Progenitor cell of endocrine pancreas (in vitro differentiated cells): ENCODE data around the gene CEBPA. TPM values are rescaled to one million over a fixed set of nuclear protein-coding genes. Genes with fewer than 3 reads are reported as not detected.
A peak's percentile ranks its signal among the peaks of the same experiment; 100 is the strongest.

ENCODE experiments used
- DNase-seq: peaks from one replicate; pipeline ENCODE4 v3.0.0; 2021; ENCODE audit warnings: low spot score; ENCODE audit not compliant: unreplicated experiment
- H3K27ac Mint-ChIP-seq: 2 replicates; pipeline ENCODE4 v1.8.0; 2021; ENCODE audit warnings: mild to moderate bottlenecking, moderate library complexity, mixed read lengths
- H3K27me3 Mint-ChIP-seq: 2 replicates; pipeline ENCODE4 v1.8.0; 2021; ENCODE audit warnings: mixed read lengths
- H3K36me3 Mint-ChIP-seq: 2 replicates; pipeline ENCODE4 v1.8.0; 2022; ENCODE audit warnings: mixed read lengths; ENCODE audit not compliant: insufficient read depth
- H3K4me1 Mint-ChIP-seq: 2 replicates; pipeline ENCODE4 v1.8.0; 2021; ENCODE audit warnings: low read depth, mixed read lengths
- H3K4me3 Mint-ChIP-seq: 2 replicates; pipeline ENCODE4 v1.8.0; 2021; ENCODE audit warnings: low read depth, mild to moderate bottlenecking, moderate library complexity, mixed read lengths
- H3K9me3 Mint-ChIP-seq: 2 replicates; pipeline ENCODE4 v1.8.0; 2021; ENCODE audit warnings: low read depth, mixed read lengths
- total RNA-seq: library from RNA; stranded (reverse); gene quantifications from 2 replicates; pipeline ENCODE4 v1.2.1, GENCODE V29; 2021
- TF ChIP-seq, protein P1 (sequence below): fragments of 200-600 bp; sonication (generic); IDR thresholded peaks from one replicate; pipeline ENCODE4 v1.5.0; 2021; ENCODE audit warnings: antibody characterized with exemption, mild to moderate bottlenecking; ENCODE audit not compliant: unreplicated experiment

CEBPA gene
- total RNA-seq, 1 donor from 2014 or later, result 12.3 TPM

DNA sequence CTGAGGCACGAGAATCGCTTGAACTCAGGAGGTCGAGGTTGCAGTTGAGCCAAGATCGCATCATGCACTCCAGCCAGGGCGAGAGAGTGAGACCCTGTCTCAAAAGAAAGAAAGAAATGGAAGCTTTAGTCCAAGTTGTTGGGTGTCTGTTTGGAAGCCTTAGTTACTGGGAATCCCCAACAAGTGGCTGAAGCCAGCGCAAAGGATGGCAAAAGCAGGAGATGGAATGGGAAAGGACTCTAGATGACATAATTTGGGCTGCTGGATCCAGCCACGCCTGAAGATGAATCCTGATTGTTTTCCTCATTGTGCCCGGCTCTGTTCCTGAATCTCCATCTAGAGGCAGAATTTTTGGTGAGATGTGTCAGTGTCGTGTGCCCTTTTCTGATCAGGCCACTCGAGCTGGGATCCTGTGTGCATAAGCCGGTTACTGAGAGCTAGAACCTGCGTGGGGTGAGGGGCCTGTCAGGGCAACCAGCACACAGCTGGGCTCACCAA lies 18.1 kb downstream of the CEBPA start:
- no peaks in the 10 kb centered on the region for H3K27me3 Mint-ChIP-seq
- TF ChIP-seq, protein P1, sequence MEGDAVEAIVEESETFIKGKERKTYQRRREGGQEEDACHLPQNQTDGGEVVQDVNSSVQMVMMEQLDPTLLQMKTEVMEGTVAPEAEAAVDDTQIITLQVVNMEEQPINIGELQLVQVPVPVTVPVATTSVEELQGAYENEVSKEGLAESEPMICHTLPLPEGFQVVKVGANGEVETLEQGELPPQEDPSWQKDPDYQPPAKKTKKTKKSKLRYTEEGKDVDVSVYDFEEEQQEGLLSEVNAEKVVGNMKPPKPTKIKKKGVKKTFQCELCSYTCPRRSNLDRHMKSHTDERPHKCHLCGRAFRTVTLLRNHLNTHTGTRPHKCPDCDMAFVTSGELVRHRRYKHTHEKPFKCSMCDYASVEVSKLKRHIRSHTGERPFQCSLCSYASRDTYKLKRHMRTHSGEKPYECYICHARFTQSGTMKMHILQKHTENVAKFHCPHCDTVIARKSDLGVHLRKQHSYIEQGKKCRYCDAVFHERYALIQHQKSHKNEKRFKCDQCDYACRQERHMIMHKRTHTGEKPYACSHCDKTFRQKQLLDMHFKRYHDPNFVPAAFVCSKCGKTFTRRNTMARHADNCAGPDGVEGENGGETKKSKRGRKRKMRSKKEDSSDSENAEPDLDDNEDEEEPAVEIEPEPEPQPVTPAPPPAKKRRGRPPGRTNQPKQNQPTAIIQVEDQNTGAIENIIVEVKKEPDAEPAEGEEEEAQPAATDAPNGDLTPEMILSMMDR, result no peak
- no peak overlapping the region for H3K4me3 Mint-ChIP-seq
- DNase-seq, result no peak
- peaks cover 5% of the 10 kb centered on the region for H3K9me3 Mint-ChIP-seq
- H3K36me3 Mint-ChIP-seq, result no peaks in the 10 kb centered on the region
- peaks cover 26% of the 10 kb centered on the region for H3K4me1 Mint-ChIP-seq
- H3K27ac Mint-ChIP-seq, result no peak overlapping the region

DNA sequence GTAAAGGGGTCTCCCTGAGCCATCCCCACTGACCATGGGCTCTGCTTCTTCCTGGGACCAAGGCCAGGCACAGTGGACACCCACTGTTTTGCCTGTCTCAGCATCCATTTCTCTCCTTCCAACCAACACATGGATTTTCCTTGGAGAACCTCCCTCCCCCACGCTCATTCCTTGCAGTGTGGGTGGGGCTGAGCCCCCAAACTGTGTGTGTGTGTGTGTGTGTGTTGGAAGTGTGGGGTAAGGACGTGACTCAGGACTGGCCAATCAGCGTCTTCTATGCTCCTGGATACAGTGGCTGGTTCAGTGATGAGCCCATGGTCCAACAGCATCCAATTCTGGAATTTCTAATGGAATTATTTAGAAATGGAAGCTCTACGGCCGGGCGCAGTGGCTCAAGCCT lies 18.7 kb downstream of the CEBPA start:
- no peak for DNase-seq
- TF ChIP-seq, protein P1, result no peak
- Mint-ChIP-seq H3K27ac (peak overlapping the region; percentile 24), H3K9me3 (no peaks in the 10 kb centered on the region), H3K36me3 (no peaks in the 10 kb centered on the region), H3K4me3 (no peak overlapping the region), H3K4me1 (peaks cover 28% of the 10 kb centered on the region), H3K27me3 (no peaks in the 10 kb centered on the region)

DNA sequence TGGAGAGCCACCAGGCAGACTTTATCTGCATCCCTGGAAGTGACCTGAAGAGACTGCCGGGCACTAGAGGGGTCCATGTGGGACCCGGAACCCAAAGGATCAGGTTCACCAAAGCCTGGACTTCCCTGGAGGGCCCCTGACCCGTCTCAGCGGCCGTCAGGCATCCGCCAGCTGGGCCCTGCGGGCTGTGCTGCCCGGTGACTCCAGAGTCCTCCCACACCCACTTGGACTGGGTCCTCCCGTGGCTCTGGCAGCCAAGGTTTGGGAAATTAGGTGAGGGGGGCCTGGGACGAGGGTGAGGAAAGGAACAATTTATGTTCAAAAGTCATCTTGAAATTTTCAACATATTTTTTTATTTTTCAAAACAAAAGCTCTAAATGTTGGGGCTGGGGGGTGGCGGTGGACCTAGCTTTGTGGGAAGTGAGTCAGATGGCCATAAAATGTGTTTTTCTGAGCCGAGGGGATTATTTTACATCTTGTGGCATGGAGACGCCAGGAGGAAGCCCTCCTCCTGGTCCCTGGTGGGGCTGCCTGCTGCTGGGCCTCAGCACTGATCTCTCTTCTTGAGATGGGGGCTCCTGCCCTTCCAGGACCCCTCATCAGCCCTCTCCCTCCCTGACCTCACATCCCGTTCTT lies 20.2 kb downstream of the CEBPA start:
- no peak overlapping the region for H3K4me3 Mint-ChIP-seq
- H3K9me3 Mint-ChIP-seq, result no peaks in the 10 kb centered on the region
- H3K4me1 Mint-ChIP-seq, result peaks cover 30% of the 10 kb centered on the region
- H3K27me3 Mint-ChIP-seq, result no peaks in the 10 kb centered on the region
- no peak overlapping the region for H3K27ac Mint-ChIP-seq
- DNase-seq, result no peak
- TF ChIP-seq, protein P1, result no peak
- no peaks in the 10 kb centered on the region for H3K36me3 Mint-ChIP-seq

DNA sequence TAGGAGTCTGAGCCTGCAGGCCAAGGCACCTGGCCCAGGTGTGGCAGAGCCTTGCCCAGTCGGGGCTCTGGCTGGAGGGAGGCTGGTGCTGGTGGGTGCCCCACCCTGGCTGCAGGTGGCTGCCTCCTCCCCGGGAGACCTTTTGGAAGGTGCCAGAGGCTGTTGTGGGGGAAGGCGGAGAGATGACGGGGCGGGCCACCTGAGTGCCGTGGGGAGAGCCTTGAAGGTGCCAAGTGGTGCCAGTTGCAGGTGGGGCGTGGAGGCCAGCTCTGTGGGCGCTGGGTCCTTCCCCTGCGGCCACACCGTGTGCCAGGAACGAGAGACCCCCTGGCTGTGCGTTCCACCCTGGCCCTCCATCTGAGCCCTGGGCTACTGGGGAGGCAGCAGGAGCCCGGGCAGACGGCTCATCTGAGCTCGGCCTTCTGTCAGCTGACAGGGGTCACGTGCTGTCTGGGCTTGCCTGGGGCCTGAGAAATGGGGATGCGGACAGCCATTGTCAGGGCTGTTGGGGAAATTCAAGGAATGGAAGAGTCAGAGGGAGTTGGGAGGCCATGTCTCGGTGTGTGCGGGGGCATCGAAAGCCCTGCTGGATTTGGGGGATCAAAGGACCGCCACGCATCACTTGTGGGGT lies 20.9 kb downstream of the CEBPA start:
- Mint-ChIP-seq H3K27ac (no peak overlapping the region), H3K4me3 (no peak overlapping the region), H3K27me3 (no peaks in the 10 kb centered on the region), H3K4me1 (peaks cover 34% of the 10 kb centered on the region), H3K36me3 (no peaks in the 10 kb centered on the region), H3K9me3 (no peaks in the 10 kb centered on the region)
- no peak for DNase-seq
- TF ChIP-seq, protein P1, result no peak

DNA sequence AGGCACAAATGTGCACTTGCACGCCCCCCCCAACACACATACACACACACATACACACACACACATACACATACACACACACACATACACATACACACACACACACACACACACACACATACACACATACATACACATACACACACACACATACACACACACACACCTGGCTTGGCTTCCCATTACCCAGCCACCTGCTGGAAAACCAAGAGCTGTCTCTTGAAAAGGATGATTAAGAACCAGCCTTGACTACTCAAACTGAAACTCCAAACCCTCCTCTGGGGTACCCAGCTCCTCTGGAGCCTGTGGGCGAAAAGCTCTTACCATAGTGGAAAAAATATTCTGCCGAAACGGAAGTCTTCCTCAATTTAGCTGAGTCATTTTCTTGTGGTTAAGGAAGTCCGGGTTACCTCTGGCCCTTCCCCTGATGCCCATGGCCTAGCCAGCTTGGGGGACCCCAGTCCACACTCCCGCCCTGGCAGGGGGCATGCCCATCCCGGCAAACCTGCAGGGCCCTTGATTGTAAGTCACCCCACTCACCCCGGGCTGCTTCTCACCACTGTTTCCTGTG lies 21.9 kb downstream of the CEBPA start:
- H3K4me1 Mint-ChIP-seq, result peaks cover 32% of the 10 kb centered on the region
- peak overlapping the region; percentile 50 for H3K27ac Mint-ChIP-seq
- H3K4me3 Mint-ChIP-seq, result no peak overlapping the region
- H3K9me3 Mint-ChIP-seq, result no peaks in the 10 kb centered on the region
- DNase-seq, result no peak
- H3K36me3 Mint-ChIP-seq, result no peaks in the 10 kb centered on the region
- no peaks in the 10 kb centered on the region for H3K27me3 Mint-ChIP-seq
- TF ChIP-seq, protein P1, result no peak
